22Rv1 (cell line): ENCODE measurements around the gene WRAP73.

Source experiments
- ZFX ChIP-seq: fragments of 450-650 bp; IDR thresholded peaks from 2 replicates; pipeline ENCODE4 v1.6.1; 2017; ENCODE audit warnings: antibody characterized with exemption, borderline replicate concordance
- TF ChIP-seq, protein P1 (sequence below): fragments of 450-650 bp; IDR thresholded peaks from 2 replicates; pipeline ENCODE4 v1.5.1; 2017; ENCODE audit warnings: mild to moderate bottlenecking

DNA sequence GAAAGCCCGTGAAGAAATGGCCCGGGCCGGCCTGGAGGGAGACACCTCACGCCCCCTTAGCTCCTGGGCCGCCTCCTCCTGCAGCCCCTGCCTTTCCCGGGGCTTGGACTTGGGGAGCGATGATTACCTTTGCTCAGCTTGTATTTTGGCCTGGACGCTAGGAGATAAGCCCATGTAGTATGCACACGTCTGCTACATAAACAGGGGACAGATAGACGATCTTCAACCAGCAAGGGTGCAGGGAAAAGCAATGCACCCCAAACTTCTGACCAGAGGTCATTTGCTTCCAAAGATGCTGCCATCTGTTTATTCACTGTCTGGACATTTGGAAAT lies 3.3 kb upstream of the WRAP73 start:
- TF ChIP-seq, protein P1, sequence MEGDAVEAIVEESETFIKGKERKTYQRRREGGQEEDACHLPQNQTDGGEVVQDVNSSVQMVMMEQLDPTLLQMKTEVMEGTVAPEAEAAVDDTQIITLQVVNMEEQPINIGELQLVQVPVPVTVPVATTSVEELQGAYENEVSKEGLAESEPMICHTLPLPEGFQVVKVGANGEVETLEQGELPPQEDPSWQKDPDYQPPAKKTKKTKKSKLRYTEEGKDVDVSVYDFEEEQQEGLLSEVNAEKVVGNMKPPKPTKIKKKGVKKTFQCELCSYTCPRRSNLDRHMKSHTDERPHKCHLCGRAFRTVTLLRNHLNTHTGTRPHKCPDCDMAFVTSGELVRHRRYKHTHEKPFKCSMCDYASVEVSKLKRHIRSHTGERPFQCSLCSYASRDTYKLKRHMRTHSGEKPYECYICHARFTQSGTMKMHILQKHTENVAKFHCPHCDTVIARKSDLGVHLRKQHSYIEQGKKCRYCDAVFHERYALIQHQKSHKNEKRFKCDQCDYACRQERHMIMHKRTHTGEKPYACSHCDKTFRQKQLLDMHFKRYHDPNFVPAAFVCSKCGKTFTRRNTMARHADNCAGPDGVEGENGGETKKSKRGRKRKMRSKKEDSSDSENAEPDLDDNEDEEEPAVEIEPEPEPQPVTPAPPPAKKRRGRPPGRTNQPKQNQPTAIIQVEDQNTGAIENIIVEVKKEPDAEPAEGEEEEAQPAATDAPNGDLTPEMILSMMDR: no peak
- no peak for TF ChIP-seq ZFX
